Astrocyte (in vitro differentiated cells and primary cell): Measurements from ENCODE around the gene STRA6. TPM values are rescaled to one million over a fixed set of nuclear protein-coding genes. Genes with fewer than 3 reads are reported as not detected.

Experiments
- DNase-seq: peaks from one replicate; pipeline ENCODE4 v3.0.0-alpha.2; 2010; ENCODE audit warnings: low read depth
- FAIRE-seq: peaks from 2 replicates; lab custom pipeline; 2011; peaks lifted over from hg19 to GRCh38; lab: Jason Lieb, UNC
- H2AFZ ChIP-seq: 2 replicates; pipeline ENCODE4 v1.6.0; 2012; ENCODE audit warnings: low read depth, low read length, inconsistent platforms
- H3K27ac ChIP-seq: 2 replicates; pipeline ENCODE4 v1.5.1; 2011; ENCODE audit warnings: low read depth, low read length, inconsistent platforms
- H3K27me3 ChIP-seq: 2 replicates; pipeline ENCODE4 v1.6.0; 2011; ENCODE audit warnings: low read length, inconsistent platforms; ENCODE audit not compliant: insufficient read depth
- H3K36me3 ChIP-seq: 2 replicates; pipeline ENCODE4 v1.5.1; 2011; ENCODE audit warnings: low read length, inconsistent platforms; ENCODE audit not compliant: insufficient read depth
- H3K4me1 ChIP-seq: 2 replicates; pipeline ENCODE4 v1.5.1; 2011; ENCODE audit warnings: low read length, inconsistent platforms; ENCODE audit not compliant: insufficient read depth
- H3K4me2 ChIP-seq: 2 replicates; pipeline ENCODE4 v1.6.0; 2012; ENCODE audit warnings: low read length, inconsistent platforms
- H3K4me3 ChIP-seq: 2 replicates; pipeline ENCODE4 v1.5.1; 2011; ENCODE audit warnings: low read depth, mild to moderate bottlenecking, low read length, inconsistent platforms; ENCODE audit not compliant: insufficient read depth
- H3K79me2 ChIP-seq: 2 replicates; pipeline ENCODE4 v1.6.0; 2012; ENCODE audit warnings: mild to moderate bottlenecking, low read length, inconsistent platforms; ENCODE audit not compliant: insufficient read depth
- H3K9ac ChIP-seq: 2 replicates; pipeline ENCODE4 v1.6.0; 2012; ENCODE audit warnings: mild to moderate bottlenecking, low read length, inconsistent platforms
- H3K9me3 ChIP-seq: 2 replicates; pipeline ENCODE4 v1.5.1; 2012; ENCODE audit warnings: low read depth, mild to moderate bottlenecking, low read length, inconsistent platforms; ENCODE audit not compliant: insufficient read depth
- H4K20me1 ChIP-seq: 2 replicates; pipeline ENCODE4 v1.6.0; 2012; ENCODE audit warnings: low read length, inconsistent platforms; ENCODE audit not compliant: insufficient read depth
- H3K27ac Mint-ChIP-seq: one replicate; pipeline ENCODE4 v1.8.0; 2021; ENCODE audit warnings: mild to moderate bottlenecking, mixed read lengths; ENCODE audit not compliant: unreplicated experiment
- H3K27me3 Mint-ChIP-seq: one replicate; pipeline ENCODE4 v1.8.0; 2021; ENCODE audit warnings: low read depth, mixed read lengths; ENCODE audit not compliant: unreplicated experiment
- H3K36me3 Mint-ChIP-seq: one replicate; pipeline ENCODE4 v1.8.0; 2021; ENCODE audit warnings: low read depth, mixed read lengths; ENCODE audit not compliant: unreplicated experiment
- H3K4me1 Mint-ChIP-seq: one replicate; pipeline ENCODE4 v1.8.0; 2021; ENCODE audit warnings: low read depth, mixed read lengths; ENCODE audit not compliant: unreplicated experiment
- H3K4me3 Mint-ChIP-seq: one replicate; pipeline ENCODE4 v1.8.0; 2021; ENCODE audit warnings: mild to moderate bottlenecking, moderate library complexity, mixed read lengths; ENCODE audit not compliant: unreplicated experiment
- H3K9me3 Mint-ChIP-seq: one replicate; pipeline ENCODE4 v1.8.0; 2021; ENCODE audit warnings: mild to moderate bottlenecking, mixed read lengths; ENCODE audit not compliant: unreplicated experiment
- CTCF ChIP-seq: IDR thresholded peaks from 2 replicates; pipeline ENCODE4 v1.5.1; 2011; ENCODE audit warnings: low read depth, mild to moderate bottlenecking, inconsistent platforms, low read length, moderate library complexity; ENCODE audit not compliant: insufficient read depth
- EZH2 ChIP-seq: IDR thresholded peaks from 2 replicates; pipeline ENCODE4 v1.6.1; 2012; ENCODE audit warnings: mild to moderate bottlenecking, low read length, inconsistent platforms; ENCODE audit not compliant: insufficient read depth
- total RNA-seq: library from RNA; stranded (reverse); gene quantifications from 2 replicates; pipeline ENCODE4 v1.2.1, GENCODE V29; 2021

Gene STRA6
- total RNA-seq, 1 donor from 2014 or later = 7.2 TPM

GRCh38 chr15:74244822-74245341, 42.3 kb upstream of the STRA6 start:
- FAIRE-seq (no peak), DNase-seq (no peak)
- Histone ChIP-seq H3K4me2 (peak overlapping the region; percentile 47), H4K20me1 (no peaks in the 10 kb centered on the region), H3K79me2 (no peaks in the 10 kb centered on the region), H3K9ac (no peak overlapping the region), H3K36me3 (no peaks in the 10 kb centered on the region), H2AFZ (peak overlapping the region; percentile 63), H3K9me3 (no peaks in the 10 kb centered on the region), H3K27ac (no peak overlapping the region), H3K27me3 (peaks cover 11% of the 10 kb centered on the region), H3K4me3 (no peak overlapping the region), H3K4me1 (peaks cover 27% of the 10 kb centered on the region)
- H3K36me3 Mint-ChIP-seq = no peaks in the 10 kb centered on the region
- no peak for TF ChIP-seq EZH2
- no peaks in the 10 kb centered on the region for H3K9me3 Mint-ChIP-seq
- H3K27ac Mint-ChIP-seq = no peak overlapping the region
- peaks cover 50% of the 10 kb centered on the region for H3K27me3 Mint-ChIP-seq
- no peak overlapping the region for H3K4me3 Mint-ChIP-seq
- peaks cover 11% of the 10 kb centered on the region for H3K4me1 Mint-ChIP-seq

- H3K4me3 ChIP-seq = no peak overlapping the region
- H3K27me3 Mint-ChIP-seq = peaks cover 56% of the 10 kb centered on the region
- H3K4me1 Mint-ChIP-seq = peaks cover 11% of the 10 kb centered on the region
- H4K20me1 ChIP-seq = no peaks in the 10 kb centered on the region
- H3K36me3 ChIP-seq = no peaks in the 10 kb centered on the region
- H3K9me3 ChIP-seq = no peaks in the 10 kb centered on the region
- DNase-seq = no peak
- peaks cover 11% of the 10 kb centered on the region for H3K27me3 ChIP-seq
- TF ChIP-seq CTCF = no peak
- TF ChIP-seq EZH2 = no peak
- H3K9me3 Mint-ChIP-seq = no peaks in the 10 kb centered on the region
- FAIRE-seq = no peak
- no peaks in the 10 kb centered on the region for H3K79me2 ChIP-seq
- no peak overlapping the region for H2AFZ ChIP-seq
- H3K4me2 ChIP-seq = no peak overlapping the region
- no peak overlapping the region for H3K27ac Mint-ChIP-seq
- no peaks in the 10 kb centered on the region for H3K36me3 Mint-ChIP-seq
- no peak overlapping the region for H3K27ac ChIP-seq
- H3K9ac ChIP-seq = no peak overlapping the region
- no peak overlapping the region for H3K4me3 Mint-ChIP-seq
- peaks cover 29% of the 10 kb centered on the region for H3K4me1 ChIP-seq
Measured at GRCh38 chr15:74243431-74243830, 40.8 kb upstream of the STRA6 start.

GRCh38 chr15:74242441-74243185, 40.0 kb upstream of the STRA6 start:
- Mint-ChIP-seq H3K27ac (no peak overlapping the region), H3K36me3 (no peaks in the 10 kb centered on the region), H3K27me3 (peaks cover 60% of the 10 kb centered on the region), H3K4me1 (peaks cover 11% of the 10 kb centered on the region), H3K9me3 (no peaks in the 10 kb centered on the region), H3K4me3 (no peak overlapping the region)
- peak overlapping the region; percentile 10 for H2AFZ ChIP-seq
- peak overlapping the region; percentile 16 for H3K9ac ChIP-seq
- H3K4me2 ChIP-seq = peak overlapping the region; percentile 42
- peaks cover 11% of the 10 kb centered on the region for H3K27me3 ChIP-seq
- DNase-seq (peak; percentile 31), FAIRE-seq (no peak)
- no peak for TF ChIP-seq EZH2
- TF ChIP-seq CTCF = no peak
- no peaks in the 10 kb centered on the region for H4K20me1 ChIP-seq
- H3K27ac ChIP-seq = no peak overlapping the region
- H3K79me2 ChIP-seq = no peaks in the 10 kb centered on the region
- peaks cover 29% of the 10 kb centered on the region for H3K4me1 ChIP-seq
- no peaks in the 10 kb centered on the region for H3K9me3 ChIP-seq
- no peak overlapping the region for H3K4me3 ChIP-seq
- H3K36me3 ChIP-seq = no peaks in the 10 kb centered on the region
